Measurements from ENCODE around the gene ABCG4.

DNA sequence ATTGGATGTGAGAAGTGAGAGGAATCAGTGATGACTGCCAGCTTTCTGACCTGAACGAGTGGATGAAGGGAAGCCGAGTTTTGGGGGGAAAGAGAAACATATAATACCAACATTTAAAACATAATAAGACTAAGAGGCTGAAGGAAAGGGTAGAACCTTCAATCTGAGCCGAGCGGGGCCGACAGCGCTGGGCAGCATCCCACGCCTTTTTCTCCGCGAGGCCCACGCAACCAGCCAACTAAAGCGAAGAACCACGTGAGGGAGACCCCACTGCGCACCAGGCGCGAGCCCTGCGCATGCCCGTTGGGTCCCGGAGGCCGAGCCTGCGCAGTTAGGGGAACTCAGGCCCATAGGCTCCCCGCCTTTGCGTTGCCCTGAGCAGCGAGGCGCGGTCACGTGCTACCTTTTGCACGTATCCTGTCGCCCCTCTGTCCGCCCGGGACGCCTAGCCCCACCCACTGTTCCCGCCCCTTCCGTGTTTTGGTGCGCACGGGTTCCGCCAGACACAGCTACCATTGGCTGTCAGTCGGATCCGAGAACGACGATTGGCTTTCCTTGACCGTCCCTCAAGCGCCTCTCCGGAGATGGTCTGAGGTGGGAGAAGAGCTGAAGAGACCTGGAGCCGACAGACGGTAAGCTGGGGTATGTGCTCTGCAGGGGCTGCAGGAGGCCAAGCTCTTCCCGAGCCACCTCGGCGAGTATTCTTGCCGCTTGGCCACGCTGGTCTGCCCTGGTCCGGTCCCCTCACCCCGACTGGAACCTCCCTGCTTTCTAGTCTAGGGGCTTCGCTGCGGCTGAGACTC lies 27.6 kb upstream of the ABCG4 start, which contains the start of gene HINFP:
- TF ChIP-seq, protein P1, sequence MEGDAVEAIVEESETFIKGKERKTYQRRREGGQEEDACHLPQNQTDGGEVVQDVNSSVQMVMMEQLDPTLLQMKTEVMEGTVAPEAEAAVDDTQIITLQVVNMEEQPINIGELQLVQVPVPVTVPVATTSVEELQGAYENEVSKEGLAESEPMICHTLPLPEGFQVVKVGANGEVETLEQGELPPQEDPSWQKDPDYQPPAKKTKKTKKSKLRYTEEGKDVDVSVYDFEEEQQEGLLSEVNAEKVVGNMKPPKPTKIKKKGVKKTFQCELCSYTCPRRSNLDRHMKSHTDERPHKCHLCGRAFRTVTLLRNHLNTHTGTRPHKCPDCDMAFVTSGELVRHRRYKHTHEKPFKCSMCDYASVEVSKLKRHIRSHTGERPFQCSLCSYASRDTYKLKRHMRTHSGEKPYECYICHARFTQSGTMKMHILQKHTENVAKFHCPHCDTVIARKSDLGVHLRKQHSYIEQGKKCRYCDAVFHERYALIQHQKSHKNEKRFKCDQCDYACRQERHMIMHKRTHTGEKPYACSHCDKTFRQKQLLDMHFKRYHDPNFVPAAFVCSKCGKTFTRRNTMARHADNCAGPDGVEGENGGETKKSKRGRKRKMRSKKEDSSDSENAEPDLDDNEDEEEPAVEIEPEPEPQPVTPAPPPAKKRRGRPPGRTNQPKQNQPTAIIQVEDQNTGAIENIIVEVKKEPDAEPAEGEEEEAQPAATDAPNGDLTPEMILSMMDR (conservative IDR thresholded peaks at IDR 0.05): no peak
- TF ChIP-seq ZFX (IDR thresholded peaks at IDR 0.05): no peak
